GM19395 (cell line): ENCODE data around the gene GPRIN2.

ENCODE experiments used
- ATAC-seq: cut with Tn5 transposase; IDR thresholded peaks from one replicate; pipeline ENCODE4 v1.9.1; 2021; ENCODE audit warnings: mild to moderate bottlenecking, moderate library complexity; ENCODE audit not compliant: unreplicated experiment

The GPRIN2 gene

DNA sequence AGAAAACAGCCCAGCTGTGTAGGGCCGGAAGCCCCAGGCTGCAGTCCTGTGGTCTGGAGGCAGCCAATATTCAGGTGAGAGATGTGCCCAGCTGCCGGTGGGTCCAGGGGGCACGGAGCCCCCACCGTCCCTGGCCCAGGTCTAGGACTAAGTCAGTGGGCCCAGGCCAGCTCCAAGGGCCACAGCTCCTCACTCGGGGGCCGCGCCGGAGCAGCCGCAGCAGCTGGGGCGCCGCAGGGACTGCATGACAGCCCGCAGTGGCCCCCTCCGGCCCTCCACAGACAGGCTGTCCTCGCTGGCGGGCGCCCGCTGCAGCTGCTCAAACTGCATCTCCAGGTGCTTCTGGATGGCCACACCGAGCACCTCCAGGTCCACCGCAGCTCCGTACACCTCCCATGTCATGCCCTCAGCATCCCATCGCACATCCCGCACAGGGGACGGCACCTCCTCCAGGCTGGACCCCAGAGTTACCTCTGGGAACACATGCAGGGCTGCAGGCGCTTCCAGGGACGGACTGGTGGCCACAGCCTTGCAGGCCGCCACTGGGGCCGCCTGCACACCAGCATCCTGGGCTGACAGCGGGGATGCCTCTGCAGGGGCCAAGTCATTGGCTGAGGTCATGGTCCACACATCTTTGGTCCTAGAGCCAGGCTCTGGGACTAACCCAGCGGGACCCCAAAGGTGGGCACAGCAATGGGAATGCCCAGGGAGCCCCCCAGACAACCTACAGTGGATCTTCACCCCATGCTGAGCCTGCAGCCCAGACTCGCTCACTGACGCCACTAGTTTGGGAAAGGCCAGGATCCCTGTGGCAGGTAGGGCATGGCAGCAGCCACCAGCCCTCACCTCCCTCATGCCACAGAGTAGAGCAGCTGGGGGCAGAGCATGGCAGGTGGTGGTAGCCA, 7.0 kb downstream of the GPRIN2 start:
- ATAC-seq: no peak

DNA sequence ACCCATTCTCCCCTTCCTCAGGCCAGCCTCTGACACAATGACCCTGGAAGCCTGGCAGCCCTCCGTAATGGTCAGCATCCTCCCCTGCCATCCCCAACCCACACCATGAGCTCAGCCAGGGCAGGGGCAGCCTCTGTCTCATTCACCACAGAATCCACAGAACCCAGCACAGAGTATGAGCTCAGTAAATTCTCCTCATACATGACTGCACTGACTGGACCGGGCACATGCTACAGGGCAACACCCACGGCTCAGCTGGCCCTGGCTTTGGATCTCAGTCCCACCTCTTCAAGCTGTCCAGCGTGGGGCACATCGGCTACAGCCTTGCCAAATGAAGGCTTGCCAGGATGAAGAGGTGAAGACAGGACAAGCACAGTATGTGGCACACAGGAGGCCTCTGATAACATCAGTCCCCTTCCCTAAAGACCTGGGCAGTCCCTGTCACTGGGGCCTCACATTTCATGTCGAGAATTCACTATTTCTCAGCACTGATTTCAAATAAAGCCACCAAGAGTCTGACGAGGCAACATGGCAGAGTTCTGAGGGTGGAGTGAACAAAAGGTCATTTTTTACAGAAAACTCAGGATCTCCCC, 7.9 kb downstream of the GPRIN2 start:
- no peak for ATAC-seq

DNA sequence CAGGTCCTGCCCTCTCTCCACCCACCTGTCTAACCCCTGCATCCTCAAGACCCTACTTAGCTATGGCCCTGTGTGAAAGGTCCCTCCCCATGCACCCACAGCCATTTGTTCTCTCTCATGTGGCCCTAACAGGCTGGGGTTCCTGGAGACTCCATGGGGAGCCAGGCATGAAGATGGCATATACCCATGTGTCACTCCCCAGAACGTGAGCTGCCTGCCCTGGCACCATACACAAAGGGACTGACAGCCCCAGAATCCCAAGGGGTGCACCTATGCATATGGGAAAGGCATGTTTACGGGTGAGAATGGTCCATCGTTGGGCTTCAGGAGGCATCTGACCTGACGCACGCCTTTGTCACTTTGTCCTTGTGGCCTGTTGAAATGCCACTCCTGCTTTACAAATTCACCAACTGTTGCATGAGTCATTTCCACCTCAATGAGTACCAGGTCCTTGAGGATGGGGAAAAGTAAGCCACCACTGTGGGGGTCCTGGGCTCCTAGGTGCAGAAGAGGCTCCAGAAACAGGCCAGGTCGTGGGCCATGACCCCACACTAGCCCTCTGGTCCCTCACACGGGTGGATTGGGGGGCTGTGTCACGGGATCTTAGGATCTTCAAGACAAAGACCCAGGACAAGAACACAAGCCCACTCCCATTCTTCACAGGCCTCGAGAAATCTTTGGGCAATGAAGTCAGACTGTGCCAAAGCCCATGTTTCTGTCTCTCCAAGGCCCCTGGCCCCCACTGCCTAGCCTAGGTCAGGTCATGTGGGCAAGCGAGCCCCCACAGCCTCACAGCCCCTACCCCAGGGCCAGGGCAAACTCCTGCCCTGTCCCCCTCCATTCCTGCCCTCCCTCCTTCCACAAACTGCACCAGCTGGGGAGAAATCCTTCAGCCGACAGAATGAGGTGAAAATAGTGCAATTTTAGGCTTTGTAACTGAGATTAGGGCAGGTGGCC, 8.6 kb downstream of the GPRIN2 start:
- ATAC-seq: no peak

DNA sequence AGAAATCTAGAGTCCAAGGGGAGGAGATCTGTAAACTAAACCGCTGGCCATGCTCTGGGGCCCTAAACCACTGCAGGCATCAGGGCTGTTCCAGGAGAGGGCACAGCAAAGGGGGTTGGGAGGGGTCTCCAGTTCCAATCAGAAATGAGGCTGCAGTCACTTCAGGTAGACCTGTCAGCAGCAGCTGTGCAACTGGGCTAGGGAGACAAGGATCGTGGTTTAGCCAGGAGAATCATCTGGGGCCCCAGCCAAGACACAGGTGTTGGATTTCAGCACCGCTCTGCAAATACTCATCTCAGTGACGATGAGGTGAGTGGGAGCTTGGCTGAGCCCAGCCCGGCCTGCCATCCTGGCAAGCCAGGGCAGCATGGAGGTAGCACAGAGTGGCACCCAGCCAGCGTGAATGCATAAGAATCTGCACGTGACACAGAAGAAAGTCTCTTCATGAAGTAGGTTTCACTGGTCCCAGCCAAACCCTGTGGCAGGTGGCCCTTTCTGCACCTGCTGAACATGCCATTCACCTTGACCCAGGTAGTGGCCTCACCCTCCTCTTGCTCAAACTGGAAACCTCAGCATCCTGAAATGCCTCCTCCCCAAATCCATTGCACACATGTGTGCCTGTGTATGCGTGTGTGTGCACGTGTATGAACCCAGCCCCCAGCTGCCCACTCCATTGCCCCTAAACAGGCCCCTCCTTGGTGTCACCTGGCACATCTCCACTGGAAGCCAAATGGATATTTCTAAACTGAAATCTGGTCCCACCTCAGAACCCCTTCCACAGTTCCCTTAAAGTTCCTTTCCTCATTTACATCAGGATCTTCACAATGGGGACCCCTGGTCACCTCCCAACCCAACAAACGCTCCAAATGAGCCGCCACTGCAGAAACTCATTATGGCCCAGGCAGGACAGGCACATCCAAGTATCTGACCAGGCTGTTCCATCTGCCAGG, 9.6 kb downstream of the GPRIN2 start:
- ATAC-seq: no peak

DNA sequence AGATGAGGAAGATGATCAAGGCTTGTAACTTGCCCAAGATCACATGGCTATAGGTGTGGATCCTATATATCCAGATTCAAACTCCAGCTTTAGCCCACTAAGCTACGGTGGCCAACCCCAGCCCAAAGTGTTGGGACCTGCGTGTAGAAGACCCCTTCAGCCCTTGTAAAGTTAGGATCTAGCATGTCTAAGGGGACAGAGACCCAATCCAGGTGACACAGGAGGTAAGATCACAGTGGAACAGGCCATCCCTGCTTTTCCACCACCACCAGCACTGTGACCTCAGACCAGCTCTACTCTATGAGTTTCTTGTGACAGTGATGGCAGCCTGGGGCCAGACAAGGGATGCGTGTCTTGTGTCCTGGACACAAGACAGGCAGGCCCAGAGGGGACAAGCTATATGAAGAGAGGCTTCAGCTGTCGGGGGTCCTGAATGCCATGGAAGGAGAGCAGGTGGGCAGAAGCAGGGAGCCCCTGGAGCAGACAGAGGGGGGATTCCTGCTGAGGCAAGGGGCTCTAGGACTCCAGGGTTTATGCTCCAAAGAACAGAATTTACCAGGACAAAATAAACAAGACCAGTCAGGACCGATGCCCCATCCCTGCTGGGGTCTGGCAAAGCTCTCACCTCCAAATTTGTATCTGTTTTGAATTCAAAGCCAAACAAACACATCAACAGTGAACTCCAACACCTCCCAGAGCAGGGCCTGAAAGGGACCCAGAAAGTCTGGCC, 10.4 kb downstream of the GPRIN2 start:
- no peak for ATAC-seq

DNA sequence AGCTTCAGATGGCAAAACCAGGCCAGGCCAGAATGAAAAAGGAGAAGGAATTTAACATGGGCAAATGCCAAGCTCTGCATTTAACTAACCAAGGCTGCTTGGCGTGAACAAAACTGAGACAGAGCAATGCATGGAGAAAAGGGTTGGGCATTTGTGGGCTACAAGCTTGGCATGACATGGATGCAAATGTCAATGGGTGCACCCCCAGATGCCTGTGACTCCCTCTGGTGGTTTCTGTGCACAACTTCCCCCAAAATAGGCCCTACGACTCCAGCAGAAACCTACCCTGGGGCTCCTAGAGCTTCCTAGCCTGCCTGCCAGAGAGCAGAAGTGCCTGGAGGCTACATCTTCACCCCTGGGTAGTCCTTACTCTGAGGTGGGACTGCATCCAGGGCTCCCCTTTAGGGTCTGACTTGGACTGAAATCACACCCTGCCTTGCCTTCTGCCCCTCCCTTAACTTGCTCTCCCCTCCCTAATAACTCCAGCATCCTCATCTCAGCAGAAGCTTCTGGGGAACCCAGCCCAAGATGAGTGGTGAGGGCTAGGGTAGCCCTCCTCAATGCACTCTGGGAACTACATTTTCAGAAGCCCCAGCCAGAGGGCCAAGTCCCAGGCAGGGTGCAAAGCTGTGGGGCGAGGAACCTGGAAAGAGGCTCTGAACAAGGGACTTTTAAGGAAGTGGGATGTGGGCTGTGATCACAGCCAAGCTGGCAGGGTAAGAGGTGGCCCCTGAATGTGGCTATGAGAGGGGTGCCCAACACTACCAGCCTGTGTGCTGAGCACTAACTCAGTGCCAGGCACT, 11.3 kb downstream of the GPRIN2 start:
- no peak for ATAC-seq

DNA sequence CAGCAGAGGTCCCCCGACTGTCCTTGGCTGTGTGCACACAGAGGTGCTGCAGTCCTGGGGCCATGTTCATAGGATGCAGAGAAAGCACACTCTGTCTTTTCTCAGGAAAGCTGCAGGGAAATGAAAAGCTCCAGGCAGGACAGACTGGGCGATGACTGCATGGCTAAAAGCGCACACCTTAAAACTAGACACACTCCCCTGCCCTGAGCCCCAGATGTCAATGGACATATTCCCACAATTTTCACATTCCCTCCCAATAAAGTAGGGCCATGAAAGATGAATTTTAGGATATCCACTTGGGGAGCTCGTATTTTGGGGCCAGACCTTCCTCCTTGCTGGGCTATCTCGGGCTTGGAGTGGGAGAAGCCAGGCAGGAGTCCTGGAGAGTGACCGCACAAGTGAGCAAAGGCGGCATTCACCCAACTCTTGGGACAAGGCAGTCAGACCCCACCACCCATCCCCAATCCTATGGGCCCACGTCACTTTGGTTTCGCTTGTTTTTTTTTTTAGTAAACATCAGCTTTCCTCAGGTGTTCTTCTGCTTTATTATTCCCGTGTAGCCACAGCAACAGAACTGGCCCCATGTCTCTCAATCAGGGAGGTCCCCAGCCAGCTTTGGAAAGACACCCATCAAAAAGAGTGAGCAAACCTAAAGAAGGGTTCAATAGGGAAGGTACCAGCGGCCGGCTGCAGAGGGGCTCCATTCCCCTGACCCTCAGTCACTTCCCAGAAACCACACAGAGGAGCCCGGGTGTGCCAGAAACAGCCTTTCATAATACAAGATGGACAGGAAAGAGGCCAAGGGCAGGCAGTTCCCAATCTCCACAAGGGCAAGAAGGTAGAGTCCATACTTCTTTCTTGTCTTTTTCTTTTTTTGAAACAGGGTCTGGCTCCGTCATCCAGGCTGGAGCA, 12.7 kb downstream of the GPRIN2 start:
- ATAC-seq: no peak

DNA sequence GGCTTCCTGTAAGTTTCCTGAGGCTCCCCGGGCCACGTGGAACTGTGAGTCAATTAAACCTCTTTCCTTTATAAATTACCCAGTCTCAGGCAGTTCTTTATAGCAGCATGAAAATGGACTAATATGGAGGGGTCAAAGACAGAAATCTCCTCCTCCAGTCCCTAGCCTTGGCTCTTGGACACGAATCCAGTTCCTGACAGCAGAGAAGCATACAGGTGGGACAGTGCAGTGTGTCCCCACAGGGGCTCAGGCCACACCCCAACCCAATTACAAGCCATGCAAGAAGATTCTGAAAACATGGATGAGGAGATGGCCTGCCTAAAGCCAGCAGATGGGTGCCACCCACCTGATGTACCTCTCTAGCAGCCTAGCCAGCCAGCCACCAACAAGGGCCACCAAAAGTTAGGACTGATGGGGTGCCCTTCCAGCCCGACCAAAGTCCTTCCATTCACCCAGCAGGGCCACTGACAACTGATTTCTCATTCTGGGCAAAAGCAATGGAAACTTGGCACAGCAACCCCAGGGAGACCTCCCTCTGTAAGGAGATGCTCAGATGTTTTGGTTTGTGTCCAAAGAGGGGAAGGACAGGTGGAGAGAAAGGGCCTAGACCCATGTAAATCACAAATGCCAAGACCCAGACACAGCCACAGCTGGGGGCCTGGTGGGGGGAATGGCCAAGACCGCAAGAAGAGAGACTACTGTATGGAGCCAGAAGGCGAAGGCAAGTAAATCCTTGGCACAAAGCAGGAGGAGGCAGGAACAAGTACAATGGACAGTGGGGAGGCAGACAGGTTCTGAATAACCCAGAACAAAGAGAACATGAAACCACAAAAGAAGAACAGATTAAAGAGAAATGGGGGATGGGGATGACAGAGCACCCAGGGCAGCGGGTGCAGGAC, 13.6 kb downstream of the GPRIN2 start:
- no peak for ATAC-seq

DNA sequence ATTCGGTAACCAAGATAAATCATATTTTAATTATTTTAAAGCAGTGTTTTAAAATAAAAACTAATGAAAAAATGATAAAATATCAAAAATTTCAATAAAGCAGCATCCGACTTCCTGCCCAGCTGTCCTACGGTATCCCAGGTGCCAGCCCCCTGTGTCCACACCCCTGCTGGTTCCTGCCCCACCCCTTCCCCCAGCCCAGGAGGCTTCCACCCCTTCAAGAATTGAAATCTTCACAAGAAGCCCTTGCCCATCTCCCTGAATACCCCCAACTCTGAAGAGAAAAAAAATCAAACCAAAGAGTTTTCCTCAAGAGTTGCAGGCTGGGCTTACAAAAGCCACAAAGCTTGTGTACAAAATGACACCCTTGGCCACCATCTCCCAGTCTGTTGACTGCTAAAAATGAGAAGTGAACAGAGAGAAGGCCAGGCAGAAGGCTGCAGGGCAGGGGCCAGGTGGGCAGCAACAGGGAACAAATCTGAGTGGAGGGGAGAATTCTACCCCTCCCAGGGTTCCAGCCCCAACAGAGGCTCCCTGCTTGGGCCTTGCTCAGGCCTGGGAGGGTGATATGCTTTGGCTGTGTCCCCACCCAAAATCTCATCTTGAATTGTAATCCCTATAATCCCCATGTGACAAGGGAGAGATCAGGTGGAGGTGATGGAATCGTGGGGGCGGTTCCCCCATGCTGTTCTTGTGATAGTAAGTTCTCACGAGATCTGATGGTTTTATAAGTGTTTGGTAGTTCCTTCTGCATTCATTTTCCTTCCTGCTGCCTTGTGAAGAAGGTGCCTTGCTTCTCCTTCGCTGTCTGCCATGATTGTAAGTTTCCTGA, 14.5 kb downstream of the GPRIN2 start:
- no peak for ATAC-seq

DNA sequence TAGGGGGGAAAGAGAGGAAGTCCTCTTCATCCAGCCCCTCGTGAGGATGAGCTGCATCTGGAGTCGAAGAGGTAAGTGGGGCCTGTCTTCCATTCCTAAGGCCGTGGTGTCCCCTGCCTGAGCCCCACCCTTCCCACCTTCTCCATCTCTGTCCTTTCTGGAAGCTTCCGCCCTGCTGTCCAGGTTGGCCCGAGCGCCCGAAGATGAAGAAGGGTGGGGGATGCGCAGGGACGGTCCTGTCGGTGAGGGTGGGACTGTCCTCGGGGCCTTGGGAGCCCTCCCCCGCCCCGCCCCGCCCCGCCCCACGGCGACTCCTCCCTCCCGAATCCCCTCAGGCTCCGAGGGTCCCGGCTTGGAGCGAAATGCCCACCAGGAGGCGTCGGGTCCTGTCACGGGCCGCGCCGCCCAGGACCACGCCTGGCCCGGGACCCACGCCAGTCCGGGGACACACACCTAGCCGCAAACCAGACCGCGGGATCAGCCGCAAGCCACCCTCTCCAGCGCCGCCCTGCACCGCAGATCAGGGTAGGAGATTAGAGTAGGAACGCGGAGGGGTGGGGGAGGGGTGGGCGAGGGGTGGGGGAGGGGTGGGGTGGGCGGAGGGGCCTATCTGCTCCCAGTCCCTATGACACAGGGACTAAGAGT, 15.3 kb downstream of the GPRIN2 start:
- ATAC-seq: no peak

DNA sequence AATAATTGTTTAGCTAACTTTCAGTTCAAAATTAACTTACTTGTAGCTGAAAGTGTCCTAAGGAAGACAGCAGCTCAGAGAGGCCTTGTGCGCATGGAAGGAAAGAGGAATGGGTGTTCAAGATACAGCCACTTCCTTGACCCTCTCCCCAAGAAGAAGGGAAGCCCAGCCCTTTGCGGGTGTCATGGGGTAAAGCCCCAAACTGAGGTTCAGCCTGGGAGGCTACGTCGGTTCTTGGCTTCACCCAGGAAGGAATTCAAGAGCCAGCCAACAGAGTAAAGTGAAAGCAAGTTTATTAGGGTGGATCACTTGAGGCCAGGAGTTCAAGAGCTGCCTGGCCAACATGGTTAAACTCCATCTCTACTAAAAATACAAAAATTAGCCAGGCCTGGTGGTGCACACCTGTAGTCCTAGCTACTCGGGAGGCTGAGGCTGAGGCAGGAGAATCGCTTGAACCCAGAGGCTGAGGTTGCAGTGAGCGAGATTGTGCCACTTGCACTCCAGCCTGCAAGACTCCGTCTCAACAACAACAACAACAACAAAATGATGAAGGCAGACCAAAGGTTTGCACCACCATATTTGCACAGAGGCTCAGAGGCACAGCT, 15.9 kb downstream of the GPRIN2 start:
- ATAC-seq: no peak

DNA sequence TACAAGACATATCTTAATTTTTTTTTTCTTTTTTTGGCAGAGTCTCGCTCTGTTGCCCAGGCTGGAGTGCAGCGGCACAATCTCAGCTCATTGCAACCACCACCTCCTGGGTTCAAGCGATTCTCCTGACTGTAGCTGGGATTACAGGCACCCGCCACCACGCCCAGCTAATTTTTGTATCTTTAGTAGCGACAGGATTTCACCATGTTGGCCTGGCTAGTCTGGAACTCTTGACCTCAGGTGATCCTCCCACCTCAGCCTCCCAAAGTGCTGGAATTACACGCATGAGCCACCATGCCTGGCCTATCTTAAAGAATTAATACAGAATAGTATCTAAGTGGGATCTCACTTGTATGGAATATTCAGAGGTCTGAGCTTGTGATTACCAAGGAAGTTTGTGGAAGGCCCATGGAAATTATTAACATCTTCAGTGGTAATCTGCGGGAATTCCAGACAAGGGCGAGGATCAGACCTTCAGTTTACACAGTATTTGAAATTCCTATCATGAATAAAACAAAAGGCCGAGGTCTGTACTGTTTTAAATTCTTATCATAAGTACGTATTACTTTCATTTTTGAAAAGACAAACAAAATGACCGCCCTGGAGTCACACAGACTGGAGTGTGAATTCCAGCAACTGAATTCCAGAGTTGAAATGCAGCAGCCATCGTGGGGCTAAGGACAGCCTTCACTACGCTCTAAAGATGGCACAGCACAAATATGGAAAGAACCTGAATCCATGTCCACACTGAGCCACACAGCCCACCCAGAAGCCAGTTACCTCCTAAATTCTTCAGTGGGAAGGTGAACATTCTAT, 16.7 kb downstream of the GPRIN2 start:
- no peak for ATAC-seq

DNA sequence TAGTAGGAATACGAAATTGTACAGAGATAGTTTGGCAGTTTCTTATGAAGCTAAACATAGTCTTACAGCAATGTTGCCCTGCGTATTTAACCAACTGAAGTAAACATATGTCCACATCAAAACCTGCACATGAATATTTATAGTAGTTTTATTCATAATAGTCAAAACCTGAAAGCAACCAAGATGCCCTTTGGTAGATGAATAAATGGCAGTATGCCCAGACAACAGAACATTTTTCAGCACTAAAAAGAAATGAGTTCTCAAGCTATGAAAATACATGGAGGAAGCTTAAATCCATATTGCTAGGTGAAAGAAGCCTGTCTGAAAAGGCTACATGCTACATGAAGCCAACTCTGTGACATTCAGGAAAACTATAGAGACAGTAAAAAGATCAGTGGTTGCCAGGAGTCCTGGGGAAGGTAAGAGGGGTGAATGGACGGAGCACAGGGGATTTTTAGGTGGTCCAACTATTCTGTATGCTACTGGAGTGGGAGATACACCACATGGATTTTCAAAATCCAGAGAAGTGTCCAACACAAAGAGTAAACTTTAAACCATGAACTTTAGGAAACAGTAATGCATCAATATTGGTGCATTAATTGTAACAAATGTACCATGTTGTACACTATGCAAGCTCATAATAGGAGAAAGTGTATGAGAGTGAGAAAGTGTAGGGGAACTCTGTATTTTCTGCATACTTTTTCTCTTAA, 17.6 kb downstream of the GPRIN2 start:
- no peak for ATAC-seq
